ENCODE measurements around the gene RGS13.

- TF ChIP-seq, protein P1, sequence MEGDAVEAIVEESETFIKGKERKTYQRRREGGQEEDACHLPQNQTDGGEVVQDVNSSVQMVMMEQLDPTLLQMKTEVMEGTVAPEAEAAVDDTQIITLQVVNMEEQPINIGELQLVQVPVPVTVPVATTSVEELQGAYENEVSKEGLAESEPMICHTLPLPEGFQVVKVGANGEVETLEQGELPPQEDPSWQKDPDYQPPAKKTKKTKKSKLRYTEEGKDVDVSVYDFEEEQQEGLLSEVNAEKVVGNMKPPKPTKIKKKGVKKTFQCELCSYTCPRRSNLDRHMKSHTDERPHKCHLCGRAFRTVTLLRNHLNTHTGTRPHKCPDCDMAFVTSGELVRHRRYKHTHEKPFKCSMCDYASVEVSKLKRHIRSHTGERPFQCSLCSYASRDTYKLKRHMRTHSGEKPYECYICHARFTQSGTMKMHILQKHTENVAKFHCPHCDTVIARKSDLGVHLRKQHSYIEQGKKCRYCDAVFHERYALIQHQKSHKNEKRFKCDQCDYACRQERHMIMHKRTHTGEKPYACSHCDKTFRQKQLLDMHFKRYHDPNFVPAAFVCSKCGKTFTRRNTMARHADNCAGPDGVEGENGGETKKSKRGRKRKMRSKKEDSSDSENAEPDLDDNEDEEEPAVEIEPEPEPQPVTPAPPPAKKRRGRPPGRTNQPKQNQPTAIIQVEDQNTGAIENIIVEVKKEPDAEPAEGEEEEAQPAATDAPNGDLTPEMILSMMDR (IDR thresholded peaks at IDR 0.05) = no peak
- no peak for TF ChIP-seq ZFX (IDR thresholded peaks at IDR 0.05; ENCODE audit: borderline replicate concordance)
These were observed 15.8 kb upstream of the RGS13 start for GRCh38 chr1:192620071-192620635.

Data from 22Rv1 (cell line).